ENCODE results near the gene PATZ1.

PATZ1 gene

DNA sequence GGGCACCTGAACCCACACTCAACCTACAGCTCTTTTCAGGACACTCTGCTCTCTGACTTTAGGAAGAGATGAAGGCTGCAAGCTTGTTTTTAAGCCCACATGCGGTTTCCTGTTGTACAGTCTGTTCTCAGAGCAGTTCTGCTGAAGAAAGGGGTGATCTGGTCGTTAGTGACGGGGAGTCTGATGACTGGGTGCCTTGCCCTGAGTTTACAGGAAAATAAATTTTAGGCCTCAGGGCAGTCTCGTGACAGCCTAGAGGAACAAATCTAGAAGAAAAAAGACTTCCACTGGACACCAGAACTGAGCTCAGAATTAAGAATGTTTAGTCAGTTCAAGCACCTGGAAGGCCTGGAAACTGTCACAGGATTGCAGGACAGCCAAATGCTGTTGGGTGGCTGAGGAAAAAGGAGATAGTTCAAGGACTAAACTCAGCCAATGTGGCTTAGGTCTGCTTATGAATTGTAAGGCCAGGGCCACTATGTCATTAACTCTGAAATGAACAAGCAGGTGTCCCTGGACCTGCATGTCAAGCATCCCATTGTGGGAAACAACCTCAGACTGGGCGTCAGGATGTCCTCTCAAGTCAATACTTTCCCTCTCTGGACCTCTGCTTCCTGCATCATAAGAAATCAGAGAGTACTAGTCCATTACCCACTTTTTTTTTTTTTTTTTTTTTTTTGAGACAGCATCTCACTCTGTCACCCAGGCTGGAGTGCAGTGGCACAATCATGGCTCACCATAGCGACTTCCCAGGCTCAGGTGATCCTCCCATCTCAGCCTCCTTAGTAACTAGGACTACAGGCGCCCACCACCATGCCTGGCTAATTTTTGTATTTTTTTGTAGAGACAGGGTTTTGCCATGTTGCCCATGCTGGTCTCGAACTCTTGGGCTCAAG lies 59.5 kb downstream of the PATZ1 start:
- DNase-seq = peak; percentile 55
- no peaks in the 10 kb centered on the region for H3K27me3 Mint-ChIP-seq
- H3K4me1 Mint-ChIP-seq = peaks cover 79% of the 10 kb centered on the region

DNA sequence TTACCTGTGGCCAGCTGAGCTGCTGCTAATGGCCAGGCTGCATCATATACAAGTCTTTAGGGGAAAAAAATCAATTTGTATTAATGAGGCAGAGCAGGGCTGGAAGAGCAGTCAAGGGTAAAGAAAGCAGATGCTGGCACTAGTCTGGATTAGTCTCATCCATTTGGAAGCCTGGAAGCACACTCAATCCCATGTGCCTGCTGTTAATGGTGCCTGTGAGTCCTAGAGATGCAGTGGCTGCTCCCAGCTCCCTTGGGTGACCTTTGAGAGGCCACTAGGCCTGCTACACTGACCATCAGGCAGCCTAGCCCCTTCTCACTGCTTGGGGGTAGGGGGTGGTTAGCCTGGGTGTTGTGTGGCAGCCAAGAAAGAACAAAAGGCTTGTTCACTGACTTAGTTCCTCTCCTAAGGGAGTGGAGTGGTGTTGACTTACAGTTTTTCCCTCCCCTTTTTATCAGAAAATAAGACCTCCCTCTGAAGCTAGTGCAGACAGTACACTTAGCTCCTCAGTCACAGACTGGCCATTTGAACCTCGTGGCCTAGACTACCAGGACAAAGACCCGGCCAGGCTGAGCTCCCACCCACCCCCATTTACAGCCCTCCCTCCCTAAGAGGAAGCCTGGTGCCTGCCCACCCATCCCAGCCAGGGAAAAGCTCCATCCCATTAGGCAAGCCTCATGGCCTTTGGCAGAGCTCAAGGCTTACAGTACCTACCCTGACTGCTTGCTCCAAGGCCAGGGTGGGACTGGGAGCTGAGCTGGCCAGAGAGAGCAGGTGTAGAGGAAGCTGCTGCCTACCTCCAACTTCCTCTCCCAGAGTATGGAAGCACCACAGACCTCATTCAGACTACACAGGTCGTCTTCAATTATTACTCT lies 61.6 kb downstream of the PATZ1 start:
- no peak overlapping the region for H3K4me3 Mint-ChIP-seq
- no peak for DNase-seq
- ATAC-seq = no peak
- H3K4me1 Mint-ChIP-seq = peaks cover 89% of the 10 kb centered on the region
- no peaks in the 10 kb centered on the region for H3K27me3 Mint-ChIP-seq
- H3K9me3 Mint-ChIP-seq = no peaks in the 10 kb centered on the region
- H3K27ac Mint-ChIP-seq = peak overlapping the region; percentile 96
- peaks cover 19% of the 10 kb centered on the region for H3K36me3 Mint-ChIP-seq (ENCODE audit: low read depth)

More for the DNA sequence above, 59.5 kb downstream of the PATZ1 start:
- H3K9me3 Mint-ChIP-seq = no peaks in the 10 kb centered on the region
- peaks cover 10% of the 10 kb centered on the region for H3K36me3 Mint-ChIP-seq (ENCODE audit: low read depth)
- H3K4me3 Mint-ChIP-seq = peak overlapping the region; percentile 60
- ATAC-seq = peak; percentile 63
- H3K27ac Mint-ChIP-seq = peak overlapping the region; percentile 96

DNA sequence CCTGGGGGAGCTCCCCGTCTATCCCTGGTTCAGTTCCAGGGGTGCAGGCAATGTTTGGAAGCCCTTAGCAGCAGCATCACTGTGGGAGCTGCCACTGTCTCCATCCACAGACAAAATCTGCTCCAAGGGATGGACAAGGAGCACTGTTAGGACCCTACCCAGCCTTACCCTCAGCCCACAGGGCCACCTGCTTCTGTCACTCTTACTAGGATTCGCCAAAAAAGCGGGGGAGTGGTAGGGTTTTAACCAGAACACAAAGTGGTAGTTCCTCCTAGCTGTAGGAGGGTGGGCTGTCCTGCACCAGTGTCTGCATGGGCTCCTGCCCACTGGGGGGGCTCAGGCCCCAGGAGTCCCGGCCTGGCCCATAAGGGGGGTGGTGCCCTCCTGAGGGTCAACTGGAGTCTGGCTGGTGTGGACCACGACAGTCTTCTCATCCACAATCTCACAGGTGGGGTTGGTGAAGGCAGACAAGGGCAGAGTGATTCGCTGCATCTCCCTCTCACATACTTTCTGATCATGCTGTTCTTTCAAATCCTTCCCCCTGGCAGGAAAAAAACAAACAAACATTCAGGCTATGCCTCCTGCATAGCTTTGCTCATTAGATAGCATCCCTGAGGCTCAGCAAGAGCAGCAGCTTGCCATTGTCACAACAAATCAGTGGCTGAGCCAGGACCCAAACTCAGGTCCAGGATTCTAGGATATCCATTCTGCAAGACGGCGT lies 63.2 kb downstream of the PATZ1 start:
- ATAC-seq = no peak
- H3K9me3 Mint-ChIP-seq = no peaks in the 10 kb centered on the region
- no peaks in the 10 kb centered on the region for H3K27me3 Mint-ChIP-seq
- peaks cover 20% of the 10 kb centered on the region for H3K36me3 Mint-ChIP-seq (ENCODE audit: low read depth)
- peaks cover 89% of the 10 kb centered on the region for H3K4me1 Mint-ChIP-seq
- H3K27ac Mint-ChIP-seq = peak overlapping the region; percentile 24
- no peak overlapping the region for H3K4me3 Mint-ChIP-seq
- no peak for DNase-seq

DNA sequence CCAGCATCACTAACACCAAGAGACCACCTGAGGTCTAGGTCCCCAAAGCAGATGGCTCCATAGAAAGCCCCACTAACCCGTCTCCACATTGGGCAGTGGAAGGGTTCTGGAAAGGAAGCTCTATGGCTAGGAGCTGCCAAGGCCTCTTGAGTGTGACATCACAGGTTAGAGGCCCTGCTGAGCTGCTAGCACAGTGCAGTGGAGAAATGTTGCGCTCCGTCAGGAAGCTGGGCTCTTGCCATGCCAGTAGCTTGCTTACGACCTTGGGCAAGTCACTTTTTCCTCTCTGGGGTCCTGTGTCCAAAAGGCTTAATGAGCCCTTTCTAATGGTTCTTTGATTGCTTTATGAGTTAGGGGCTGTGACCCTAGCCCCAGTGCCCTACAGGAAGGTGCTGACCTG lies 64.4 kb downstream of the PATZ1 start:
- peak overlapping the region; percentile 54 for H3K27ac Mint-ChIP-seq
- DNase-seq (no peak), ATAC-seq (no peak)
- peaks cover 87% of the 10 kb centered on the region for H3K4me1 Mint-ChIP-seq
- no peaks in the 10 kb centered on the region for H3K27me3 Mint-ChIP-seq
- H3K36me3 Mint-ChIP-seq (ENCODE audit: low read depth) = peaks cover 26% of the 10 kb centered on the region
- no peaks in the 10 kb centered on the region for H3K9me3 Mint-ChIP-seq
- no peak overlapping the region for H3K4me3 Mint-ChIP-seq

- H3K9me3 Mint-ChIP-seq = no peaks in the 10 kb centered on the region
- no peak for ATAC-seq
- DNase-seq = no peak
- H3K36me3 Mint-ChIP-seq (ENCODE audit: low read depth) = peaks cover 35% of the 10 kb centered on the region
- no peak overlapping the region for H3K4me3 Mint-ChIP-seq
- no peaks in the 10 kb centered on the region for H3K27me3 Mint-ChIP-seq
- H3K4me1 Mint-ChIP-seq = peaks cover 79% of the 10 kb centered on the region
- peak overlapping the region; percentile 91 for H3K27ac Mint-ChIP-seq
Observed at GRCh38 chr22:31279821-31280505, 66.2 kb downstream of the PATZ1 start.

DNA sequence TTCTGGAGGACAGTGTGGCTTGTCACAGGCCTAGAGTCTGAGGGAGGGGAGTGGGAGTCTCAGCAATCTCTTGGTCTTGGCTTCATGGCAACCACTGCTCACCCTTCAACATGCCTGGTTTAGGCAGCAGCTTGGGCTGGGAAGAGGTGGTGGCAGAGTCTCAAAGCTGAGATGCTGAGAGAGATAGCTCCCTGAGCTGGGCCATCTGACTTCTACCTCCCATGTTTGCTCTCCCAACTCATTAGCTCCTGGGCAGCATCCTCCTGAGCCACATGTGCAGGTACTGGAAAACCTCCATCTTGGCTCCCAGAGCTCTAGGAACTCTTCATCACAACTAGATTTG lies 66.8 kb downstream of the PATZ1 start:
- Mint-ChIP-seq H3K4me3 (no peak overlapping the region), H3K36me3 (ENCODE audit: low read depth) (peaks cover 38% of the 10 kb centered on the region), H3K4me1 (peaks cover 76% of the 10 kb centered on the region), H3K27me3 (no peaks in the 10 kb centered on the region), H3K27ac (peak overlapping the region; percentile 91), H3K9me3 (no peaks in the 10 kb centered on the region)
- ATAC-seq (no peak), DNase-seq (no peak)

DNA sequence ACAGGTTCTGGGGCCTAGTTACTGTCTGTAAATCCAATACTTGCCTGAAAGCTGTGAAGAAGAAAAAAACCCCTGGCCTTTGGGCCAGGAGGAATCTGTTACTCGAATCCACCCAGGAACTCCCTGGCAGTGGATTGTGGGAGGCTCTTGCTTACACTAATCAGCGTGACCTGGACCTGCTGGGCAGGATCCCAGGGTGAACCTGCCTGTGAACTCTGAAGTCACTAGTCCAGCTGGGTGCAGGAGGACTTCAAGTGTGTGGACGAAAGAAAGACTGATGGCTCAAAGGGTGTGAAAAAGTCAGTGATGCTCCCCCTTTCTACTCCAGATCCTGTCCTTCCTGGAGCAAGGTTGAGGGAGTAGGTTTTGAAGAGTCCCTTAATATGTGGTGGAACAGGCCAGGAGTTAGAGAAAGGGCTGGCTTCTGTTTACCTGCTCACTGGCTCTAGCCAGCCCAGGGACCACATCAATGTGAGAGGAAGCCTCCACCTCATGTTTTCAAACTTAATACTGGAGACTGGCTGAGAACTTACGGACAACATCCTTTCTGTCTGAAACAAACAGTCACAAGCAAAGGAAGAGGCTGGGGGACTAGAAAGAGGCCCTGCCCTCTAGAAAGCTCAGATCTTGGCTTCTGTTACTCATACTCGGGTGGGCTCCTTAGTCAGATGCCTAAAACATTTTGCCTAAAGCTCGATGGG lies 67.4 kb downstream of the PATZ1 start:
- Mint-ChIP-seq H3K4me3 (no peak overlapping the region), H3K36me3 (ENCODE audit: low read depth) (peaks cover 42% of the 10 kb centered on the region), H3K27me3 (no peaks in the 10 kb centered on the region), H3K4me1 (peaks cover 75% of the 10 kb centered on the region), H3K27ac (peak overlapping the region; percentile 91), H3K9me3 (no peaks in the 10 kb centered on the region)
- no peak for DNase-seq
- ATAC-seq = peak; percentile 58

DNA sequence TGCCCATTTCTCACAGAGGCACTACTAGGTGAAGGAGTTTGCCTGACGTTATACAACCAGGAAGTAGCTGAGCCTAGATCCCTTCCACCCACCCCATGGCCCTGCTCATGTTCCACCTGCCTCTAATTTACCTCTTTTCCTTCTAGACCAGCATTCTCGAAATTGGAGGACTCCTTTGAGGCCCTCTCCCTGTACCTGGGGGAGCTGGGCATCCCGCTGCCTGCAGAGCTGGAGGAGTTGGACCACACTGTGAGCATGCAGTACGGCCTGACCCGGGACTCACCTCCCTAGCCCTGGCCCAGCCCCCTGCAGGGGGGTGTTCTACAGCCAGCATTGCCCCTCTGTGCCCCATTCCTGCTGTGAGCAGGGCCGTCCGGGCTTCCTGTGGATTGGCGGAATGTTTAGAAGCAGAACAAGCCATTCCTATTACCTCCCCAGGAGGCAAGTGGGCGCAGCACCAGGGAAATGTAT lies 68.0 kb downstream of the PATZ1 start:
- peaks cover 46% of the 10 kb centered on the region for H3K36me3 Mint-ChIP-seq (ENCODE audit: low read depth)
- no peak overlapping the region for H3K4me3 Mint-ChIP-seq
- H3K27me3 Mint-ChIP-seq = no peaks in the 10 kb centered on the region
- peak overlapping the region; percentile 91 for H3K27ac Mint-ChIP-seq
- no peak for DNase-seq
- no peaks in the 10 kb centered on the region for H3K9me3 Mint-ChIP-seq
- peaks cover 73% of the 10 kb centered on the region for H3K4me1 Mint-ChIP-seq
- no peak for ATAC-seq

GRCh38 chr22:31277741-31278140 lies 68.4 kb downstream of the PATZ1 start:
- peaks cover 46% of the 10 kb centered on the region for H3K36me3 Mint-ChIP-seq (ENCODE audit: low read depth)
- H3K27me3 Mint-ChIP-seq = no peaks in the 10 kb centered on the region
- DNase-seq (no peak), ATAC-seq (no peak)
- H3K4me3 Mint-ChIP-seq = no peak overlapping the region
- H3K9me3 Mint-ChIP-seq = no peaks in the 10 kb centered on the region
- peaks cover 73% of the 10 kb centered on the region for H3K4me1 Mint-ChIP-seq
- H3K27ac Mint-ChIP-seq = peak overlapping the region; percentile 91

DNA sequence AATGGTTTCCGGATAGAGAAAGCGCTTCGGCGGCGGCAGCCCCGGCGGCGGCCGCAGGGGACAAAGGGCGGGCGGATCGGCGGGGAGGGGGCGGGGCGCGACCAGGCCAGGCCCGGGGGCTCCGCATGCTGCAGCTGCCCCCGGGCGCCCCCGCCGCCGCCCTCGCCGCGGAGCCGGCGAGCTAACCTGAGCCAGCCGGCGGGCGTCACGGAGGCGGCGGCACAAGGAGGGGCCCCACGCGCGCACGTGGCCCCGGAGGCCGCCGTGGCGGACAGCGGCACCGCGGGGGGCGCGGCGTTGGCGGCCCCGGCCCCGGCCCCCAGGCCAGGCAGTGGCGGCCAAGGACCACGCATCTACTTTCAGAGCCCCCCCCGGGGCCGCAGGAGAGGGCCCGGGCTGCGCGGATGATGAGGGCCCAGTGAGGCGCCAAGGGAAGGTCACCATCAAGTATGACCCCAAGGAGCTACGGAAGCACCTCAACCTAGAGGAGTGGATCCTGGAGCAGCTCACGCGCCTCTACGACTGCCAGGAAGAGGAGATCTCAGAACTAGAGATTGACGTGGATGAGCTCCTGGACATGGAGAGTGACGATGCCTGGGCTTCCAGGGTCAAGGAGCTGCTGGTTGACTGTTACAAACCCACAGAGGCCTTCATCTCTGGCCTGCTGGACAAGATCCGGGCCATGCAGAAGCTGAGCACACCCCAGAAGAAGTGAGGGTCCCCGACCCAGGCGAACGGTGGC lies 69.5 kb downstream of the PATZ1 start:
- no peak for ATAC-seq
- no peaks in the 10 kb centered on the region for H3K9me3 Mint-ChIP-seq
- no peak overlapping the region for H3K4me3 Mint-ChIP-seq
- no peaks in the 10 kb centered on the region for H3K27me3 Mint-ChIP-seq
- H3K36me3 Mint-ChIP-seq (ENCODE audit: low read depth) = peaks cover 44% of the 10 kb centered on the region
- H3K27ac Mint-ChIP-seq = no peak overlapping the region
- no peak for DNase-seq
- H3K4me1 Mint-ChIP-seq = peaks cover 73% of the 10 kb centered on the region

Measured in activated naive CD8-positive, alpha-beta T cell treated with anti-CD3 and anti-CD28 coated beads, Interleukin-2, amount 50 U/mL, for 24 hours (primary cell).